KMS-11 (cell line): ENCODE data around the gene STRBP.

Experiments used
- H2AFZ ChIP-seq: fragments of 200-600 bp; sonication (generic); 2 replicates; pipeline ENCODE4 v1.6.1; 2016; ENCODE audit warnings: antibody characterized with exemption, mixed run types, low read depth
- H3K27ac ChIP-seq: fragments of 200-600 bp; sonication (generic); 2 replicates; pipeline ENCODE4 v1.6.1; 2016; ENCODE audit warnings: mild to moderate bottlenecking, mixed run types
- H3K27me3 ChIP-seq: fragments of 200-600 bp; sonication (generic); 2 replicates; pipeline ENCODE4 v1.6.1; 2017; ENCODE audit warnings: mild to moderate bottlenecking, low read depth, mixed run types, moderate library complexity; ENCODE audit not compliant: insufficient read depth
- H3K36me3 ChIP-seq: fragments of 200-600 bp; sonication (generic); 2 replicates; pipeline ENCODE4 v1.6.1; 2017; ENCODE audit warnings: mild to moderate bottlenecking, mixed run types; ENCODE audit not compliant: insufficient read depth
- H3K4me1 ChIP-seq: fragments of 200-600 bp; sonication (generic); 2 replicates; pipeline ENCODE4 v1.6.1; 2016; ENCODE audit warnings: mild to moderate bottlenecking, low read depth, mixed run types; ENCODE audit not compliant: poor library complexity, severe bottlenecking
- H3K4me2 ChIP-seq: fragments of 200-600 bp; sonication (generic); 2 replicates; pipeline ENCODE4 v1.7.0; 2016; ENCODE audit warnings: mild to moderate bottlenecking, mixed run types
- H3K4me3 ChIP-seq: fragments of 200-600 bp; sonication (generic); IDR thresholded peaks from 2 replicates; pipeline ENCODE4 v1.6.1; 2017; ENCODE audit warnings: low read depth, low read length, mixed read lengths; ENCODE audit not compliant: insufficient read depth
- H3K79me2 ChIP-seq: fragments of 200-600 bp; sonication (generic); 2 replicates; pipeline ENCODE4 v1.6.1; 2016; ENCODE audit warnings: low read depth, mixed run types; ENCODE audit not compliant: insufficient read depth
- H3K9ac ChIP-seq: fragments of 200-600 bp; sonication (generic); 2 replicates; pipeline ENCODE4 v1.6.1; 2016; ENCODE audit warnings: mild to moderate bottlenecking, mixed run types
- H4K20me1 ChIP-seq: fragments of 200-600 bp; sonication (generic); 2 replicates; pipeline ENCODE4 v1.6.1; 2016; ENCODE audit warnings: mild to moderate bottlenecking, mixed run types; ENCODE audit not compliant: insufficient read depth
- TF ChIP-seq, protein P1 (sequence below): fragments of 200-600 bp; sonication (generic); conservative IDR thresholded peaks from 2 replicates; pipeline ENCODE4 v1.6.1; 2017; ENCODE audit warnings: low read depth, mild to moderate bottlenecking, antibody characterized with exemption, low read length, moderate library complexity, mixed read lengths

STRBP gene

DNA sequence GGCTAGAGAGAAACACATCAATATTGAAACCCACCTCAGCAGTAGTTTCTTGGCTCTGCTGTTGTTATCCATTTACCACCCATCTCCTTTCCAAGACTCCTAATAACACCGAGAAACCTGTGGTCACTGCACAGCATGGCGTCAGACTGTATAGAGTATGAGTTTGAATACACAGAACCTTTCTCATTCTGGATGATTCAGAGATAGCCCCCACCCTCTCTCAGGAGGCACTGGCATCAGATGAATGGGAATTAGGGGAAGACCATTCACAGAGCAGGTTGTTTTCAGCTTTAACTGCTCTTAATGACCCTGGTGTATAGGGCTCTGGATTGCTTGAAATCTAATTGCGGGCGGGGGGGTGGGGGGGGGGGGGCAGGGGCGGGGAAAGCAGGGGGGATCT lies 148.3 kb downstream of the STRBP start:
- Histone ChIP-seq H3K27ac (no peak overlapping the region), H3K9ac (no peak overlapping the region), H3K36me3 (no peaks in the 10 kb centered on the region)

DNA sequence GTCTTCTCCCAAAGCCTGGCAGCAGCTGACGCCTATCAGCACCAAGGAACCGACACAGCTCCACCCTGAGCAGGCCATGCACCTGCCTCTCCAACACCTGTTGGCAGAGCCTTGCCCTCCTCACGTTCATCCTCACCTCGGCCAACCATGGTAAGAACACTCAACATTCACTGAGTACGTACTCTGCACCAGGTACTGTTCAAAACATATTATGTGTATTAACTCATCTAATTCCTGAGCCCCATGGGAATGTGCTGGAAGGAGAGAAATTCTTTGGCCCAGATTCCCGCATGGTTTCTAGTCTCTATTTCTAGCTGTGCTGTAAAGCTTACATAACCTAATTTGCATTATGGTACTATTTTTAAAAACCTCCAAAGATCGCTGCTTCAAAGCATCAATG lies 148.8 kb downstream of the STRBP start:
- Histone ChIP-seq H3K36me3 (no peaks in the 10 kb centered on the region), H2AFZ (no peak overlapping the region)

More for the DNA sequence above, 148.3 kb downstream of the STRBP start:
- Histone ChIP-seq H3K4me2 (no peak overlapping the region), H3K27me3 (no peaks in the 10 kb centered on the region), H3K79me2 (no peaks in the 10 kb centered on the region), H3K4me1 (no peaks in the 10 kb centered on the region), H3K4me3 (no peak overlapping the region), H4K20me1 (no peaks in the 10 kb centered on the region), H2AFZ (no peak overlapping the region)
- TF ChIP-seq, protein P1, sequence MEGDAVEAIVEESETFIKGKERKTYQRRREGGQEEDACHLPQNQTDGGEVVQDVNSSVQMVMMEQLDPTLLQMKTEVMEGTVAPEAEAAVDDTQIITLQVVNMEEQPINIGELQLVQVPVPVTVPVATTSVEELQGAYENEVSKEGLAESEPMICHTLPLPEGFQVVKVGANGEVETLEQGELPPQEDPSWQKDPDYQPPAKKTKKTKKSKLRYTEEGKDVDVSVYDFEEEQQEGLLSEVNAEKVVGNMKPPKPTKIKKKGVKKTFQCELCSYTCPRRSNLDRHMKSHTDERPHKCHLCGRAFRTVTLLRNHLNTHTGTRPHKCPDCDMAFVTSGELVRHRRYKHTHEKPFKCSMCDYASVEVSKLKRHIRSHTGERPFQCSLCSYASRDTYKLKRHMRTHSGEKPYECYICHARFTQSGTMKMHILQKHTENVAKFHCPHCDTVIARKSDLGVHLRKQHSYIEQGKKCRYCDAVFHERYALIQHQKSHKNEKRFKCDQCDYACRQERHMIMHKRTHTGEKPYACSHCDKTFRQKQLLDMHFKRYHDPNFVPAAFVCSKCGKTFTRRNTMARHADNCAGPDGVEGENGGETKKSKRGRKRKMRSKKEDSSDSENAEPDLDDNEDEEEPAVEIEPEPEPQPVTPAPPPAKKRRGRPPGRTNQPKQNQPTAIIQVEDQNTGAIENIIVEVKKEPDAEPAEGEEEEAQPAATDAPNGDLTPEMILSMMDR, result no peak

DNA sequence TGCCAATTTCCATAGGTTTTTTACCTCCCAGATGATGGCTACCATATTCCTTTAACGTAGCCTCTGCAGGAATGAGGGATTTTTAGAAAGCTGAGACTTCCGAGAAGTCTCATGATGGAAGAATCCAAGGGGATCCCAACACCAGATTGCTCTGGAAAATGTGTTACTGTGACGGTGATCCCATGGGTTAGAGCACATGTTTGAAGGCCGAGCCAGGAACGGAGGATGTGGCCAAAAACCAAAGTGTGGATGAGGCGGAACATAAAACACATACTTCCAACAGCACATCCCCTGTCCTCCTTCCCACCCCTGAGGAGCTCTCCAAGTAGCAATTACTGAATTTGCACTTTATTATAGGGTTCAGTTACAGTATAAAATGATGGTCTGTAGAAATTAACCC lies 152.3 kb downstream of the STRBP start:
- Histone ChIP-seq H3K79me2 (no peaks in the 10 kb centered on the region), H3K4me2 (no peak overlapping the region), H3K4me1 (no peaks in the 10 kb centered on the region), H3K4me3 (no peak overlapping the region), H2AFZ (no peak overlapping the region), H3K36me3 (no peaks in the 10 kb centered on the region), H3K9ac (no peak overlapping the region), H4K20me1 (no peaks in the 10 kb centered on the region), H3K27me3 (no peaks in the 10 kb centered on the region), H3K27ac (no peak overlapping the region)
- TF ChIP-seq, protein P1, result no peak

More for the DNA sequence above, 148.8 kb downstream of the STRBP start:
- H3K4me3 ChIP-seq, result no peak overlapping the region
- H3K27me3 ChIP-seq, result no peaks in the 10 kb centered on the region
- no peaks in the 10 kb centered on the region for H4K20me1 ChIP-seq
- no peaks in the 10 kb centered on the region for H3K79me2 ChIP-seq
- H3K27ac ChIP-seq, result no peak overlapping the region
- H3K4me1 ChIP-seq, result no peaks in the 10 kb centered on the region
- no peak overlapping the region for H3K4me2 ChIP-seq
- TF ChIP-seq, protein P1, result no peak
- H3K9ac ChIP-seq, result no peak overlapping the region

DNA sequence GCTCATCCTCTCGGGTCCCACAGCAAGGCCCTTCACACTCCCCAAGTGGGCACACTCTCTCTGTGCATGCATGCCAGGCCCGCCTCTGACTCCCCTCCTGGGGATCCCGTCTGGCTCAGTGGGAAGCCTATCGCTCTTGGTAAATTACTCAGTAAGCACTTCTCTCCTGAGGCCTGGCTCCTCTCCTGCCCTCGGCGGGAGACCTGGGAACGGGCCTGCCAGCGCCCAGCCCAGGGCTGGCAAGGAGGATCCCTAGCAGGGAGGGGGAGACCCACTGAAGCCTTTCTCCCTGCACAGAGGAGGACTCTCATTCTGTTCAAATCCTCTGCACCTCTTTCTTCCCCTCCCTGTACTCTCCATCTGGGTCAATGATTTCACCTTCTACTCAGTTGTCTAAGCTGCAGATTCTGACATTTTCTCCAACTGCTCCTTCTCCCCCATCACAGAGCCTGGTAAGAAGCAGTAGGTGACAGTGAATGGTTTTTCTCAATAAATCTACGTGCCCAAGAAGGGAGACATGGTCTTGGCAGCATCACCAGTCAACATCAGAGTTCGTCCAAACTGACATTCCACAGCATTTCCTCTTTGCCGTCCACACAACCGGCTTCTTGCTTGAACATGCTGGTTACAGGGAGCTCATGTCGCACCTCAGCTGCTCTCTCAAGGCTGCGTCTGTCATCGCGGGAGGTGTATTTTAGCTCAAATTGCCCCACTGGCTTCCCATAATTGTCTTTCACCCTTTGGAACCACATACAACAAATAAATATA lies 153.1 kb downstream of the STRBP start:
- H3K4me2 ChIP-seq, result no peak overlapping the region
- no peak overlapping the region for H3K9ac ChIP-seq
- no peaks in the 10 kb centered on the region for H3K4me1 ChIP-seq
- no peaks in the 10 kb centered on the region for H3K79me2 ChIP-seq
- H3K27me3 ChIP-seq, result no peaks in the 10 kb centered on the region
- no peaks in the 10 kb centered on the region for H4K20me1 ChIP-seq
- no peak overlapping the region for H2AFZ ChIP-seq
- H3K4me3 ChIP-seq, result no peak overlapping the region
- no peak overlapping the region for H3K27ac ChIP-seq
- H3K36me3 ChIP-seq, result no peaks in the 10 kb centered on the region
- TF ChIP-seq, protein P1, result no peak
